NCI-H2107 (cell line): ENCODE measurements around the gene ENKUR.
"Not testable (repeated sequence)": the region's sequence is repeated elsewhere in the genome, so short reads cannot be mapped to it uniquely, and the experiment has no call there.

ENCODE experiments used
- DNase-seq: peaks from one replicate; lab custom pipeline; 2025; lab: John Stamatoyannopoulos, UW

Gene ENKUR

DNA sequence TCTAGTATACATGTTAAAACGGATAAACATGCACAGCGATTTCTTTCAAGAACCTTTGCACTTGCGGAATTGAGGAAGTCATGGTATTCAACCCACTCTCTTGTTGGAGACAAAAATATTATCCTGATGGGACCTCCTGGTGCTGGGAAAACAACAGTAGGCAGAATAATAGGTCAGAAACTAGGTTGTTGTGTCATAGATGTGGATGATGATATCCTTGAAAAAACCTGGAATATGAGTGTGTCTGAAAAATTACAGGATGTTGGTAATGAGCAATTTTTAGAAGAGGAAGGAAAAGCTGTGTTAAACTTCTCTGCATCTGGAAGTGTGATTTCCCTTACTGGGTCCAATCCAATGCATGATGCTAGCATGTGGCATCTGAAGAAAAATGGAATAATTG, 7.3 kb upstream of the ENKUR start:
- DNase-seq, result no peak

DNA sequence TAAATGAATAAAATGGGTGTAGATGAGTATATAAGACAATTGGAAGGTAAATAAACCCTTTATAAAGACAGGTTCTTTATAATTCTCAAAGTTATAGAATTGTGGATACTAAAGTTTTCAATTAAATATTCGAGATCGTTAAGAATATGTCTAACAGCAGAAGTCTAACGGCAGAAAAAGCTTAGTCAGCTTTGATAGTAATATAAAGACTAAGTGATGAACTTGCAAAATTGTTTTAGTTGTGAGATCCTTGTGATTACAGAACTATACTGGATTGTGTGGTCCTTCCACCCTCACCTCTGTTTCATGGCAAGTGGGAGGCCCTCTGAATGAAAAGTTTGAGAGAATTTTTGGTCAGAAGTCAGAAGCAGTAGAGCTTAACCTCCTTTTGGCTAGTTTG, 2.7 kb upstream of the ENKUR start:
- DNase-seq, result no peak

GRCh38 chr10:25017661-25018060, 1.7 kb upstream of the ENKUR start:
- DNase-seq, result no peak

GRCh38 chr10:25017154-25017590, 1.2 kb upstream of the ENKUR start:
- DNase-seq, result no peak

GRCh38 chr10:25016376-25017153, 607 bp upstream of the ENKUR start, which contains the start of gene THNSL1:
THNSL1 (plus strand) TSS chr10:25016612; CDS start chr10:25023224, 6,612 bp downstream.
- DNase-seq, result peak; percentile 75

GRCh38 chr10:25014579-25014978, 1.4 kb downstream of the ENKUR start:
- no peak for DNase-seq

GRCh38 chr10:25011591-25011990, 4.4 kb downstream of the ENKUR start:
- not testable (repeated sequence) for DNase-seq

GRCh38 chr10:24998044-24998443, 17.9 kb downstream of the ENKUR start:
- DNase-seq, result no peak

- no peak for DNase-seq
Observed at GRCh38 chr10:24995072-24995471, 20.9 kb downstream of the ENKUR start.

GRCh38 chr10:24993237-24993958, 22.6 kb downstream of the ENKUR start:
- no peak for DNase-seq

GRCh38 chr10:24992512-24993133, 23.3 kb downstream of the ENKUR start:
- no peak for DNase-seq

GRCh38 chr10:24991298-24991697, 24.7 kb downstream of the ENKUR start:
- no peak for DNase-seq

- DNase-seq, result no peak
Observed at GRCh38 chr10:24989867-24990266, 26.1 kb downstream of the ENKUR start.

DNA sequence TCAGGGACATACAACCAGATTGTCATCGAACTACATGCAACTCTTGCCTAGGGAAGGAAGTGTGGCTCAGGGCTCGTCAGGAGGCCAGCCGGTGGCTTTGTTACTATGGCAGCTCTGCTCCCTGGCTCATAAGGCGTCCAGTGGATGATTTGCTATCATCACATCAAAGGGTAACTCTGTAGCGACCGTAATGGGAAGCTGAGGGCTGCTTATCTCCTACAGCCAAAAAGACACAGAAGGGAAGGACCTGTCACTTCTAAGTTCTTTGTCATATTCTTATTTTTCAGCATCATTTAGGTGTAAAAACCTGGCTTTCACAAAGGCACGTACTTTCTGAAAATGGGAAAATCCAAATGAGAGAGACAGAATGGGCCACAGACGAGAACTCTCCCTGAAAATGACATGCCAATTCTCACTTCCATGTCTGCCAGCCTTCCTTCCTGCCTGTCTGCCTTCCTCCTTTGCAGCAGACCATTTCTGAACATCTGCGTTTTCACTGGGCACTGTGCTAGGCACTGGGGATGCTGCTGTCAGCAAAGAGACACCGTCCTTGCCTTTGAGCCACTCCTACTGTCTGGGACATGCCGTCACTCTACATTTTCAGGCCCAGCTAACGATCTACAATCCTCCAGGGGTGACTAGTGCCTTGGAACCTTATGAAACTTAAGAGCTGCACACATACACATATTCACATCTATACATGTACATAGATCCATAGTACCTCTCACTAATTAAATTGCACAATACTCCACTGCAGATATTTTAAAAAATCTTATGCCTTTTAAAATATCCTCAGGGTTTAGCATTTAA, 26.9 kb downstream of the ENKUR start:
- DNase-seq, result no peak

- DNase-seq, result no peak
Observed at GRCh38 chr10:24984906-24985305, 31.1 kb downstream of the ENKUR start.

DNA sequence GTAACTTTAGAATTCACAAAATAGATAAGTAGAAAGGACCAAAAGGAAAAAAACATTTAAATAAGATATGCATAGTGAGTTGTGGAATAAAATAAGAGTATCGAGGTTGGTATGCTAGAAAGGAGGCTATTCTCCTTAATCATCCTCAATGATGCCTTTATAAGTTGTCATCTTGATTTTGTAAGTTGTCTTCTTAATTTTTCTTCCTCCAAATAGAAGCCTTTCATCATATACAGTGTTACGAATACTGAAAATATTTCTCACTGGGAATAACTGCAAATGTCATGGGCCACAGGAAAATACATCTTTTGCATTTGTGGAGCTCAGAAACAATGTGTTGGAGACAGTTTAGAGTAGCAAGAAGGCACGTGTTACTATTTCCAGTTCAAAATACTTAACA, 32.0 kb downstream of the ENKUR start:
- DNase-seq, result no peak

DNA sequence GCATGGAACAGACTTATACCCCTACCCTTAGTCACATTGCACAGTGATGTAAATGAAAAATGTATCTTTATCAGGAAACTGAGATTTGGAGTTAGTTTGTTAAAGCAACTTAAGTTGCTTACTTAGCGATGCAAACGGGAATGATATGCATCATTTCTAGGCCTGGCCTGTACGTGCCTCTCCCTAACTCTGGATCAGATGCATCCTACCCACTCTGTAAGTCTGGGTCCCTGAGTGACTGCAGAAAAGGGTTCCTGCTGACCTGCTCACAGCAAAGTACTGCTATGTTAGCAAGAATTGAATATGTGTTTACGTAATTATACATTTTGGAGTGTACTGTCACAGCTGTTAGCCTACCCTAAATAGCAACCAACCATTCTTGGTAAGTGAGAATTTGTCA, 32.8 kb downstream of the ENKUR start:
- DNase-seq, result no peak

DNA sequence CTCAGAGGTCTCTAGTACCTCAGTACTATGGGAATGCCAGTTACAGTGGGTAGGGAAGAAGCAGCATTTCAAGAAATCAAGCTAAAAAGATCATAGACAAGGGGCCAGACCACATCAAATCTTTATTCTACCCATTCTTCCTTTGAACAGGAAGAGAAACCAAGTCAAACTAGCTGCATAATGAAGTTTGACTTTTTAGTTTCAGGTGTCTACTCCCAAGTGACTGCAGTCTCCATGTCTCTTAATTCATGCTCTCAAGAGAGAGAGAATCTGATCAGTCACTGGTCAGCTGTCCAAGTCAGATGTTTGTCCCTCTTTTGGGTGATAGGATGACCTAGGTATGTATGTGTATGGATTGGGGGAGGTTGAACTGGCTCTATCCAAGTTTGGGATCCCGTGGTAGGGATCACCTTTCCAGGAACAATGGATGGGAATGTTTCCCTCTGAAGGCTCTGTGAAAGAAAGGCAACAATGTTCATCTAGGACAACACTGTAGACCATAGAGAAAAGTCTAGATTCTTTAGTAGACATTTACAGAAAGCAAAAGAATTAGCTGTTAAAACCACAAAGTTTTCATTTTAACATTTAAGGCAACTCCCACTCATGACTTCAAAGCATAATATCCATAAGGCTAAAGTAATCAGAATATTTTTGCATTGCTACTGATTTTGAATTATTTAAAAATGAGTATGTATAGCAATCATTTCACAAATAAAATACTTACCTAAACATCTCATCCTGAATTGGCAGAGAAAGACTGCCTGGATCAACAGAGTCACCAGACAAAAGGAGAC, 33.4 kb downstream of the ENKUR start:
- no peak for DNase-seq

- DNase-seq, result no peak
Observed at GRCh38 chr10:24981161-24981710, 34.7 kb downstream of the ENKUR start.

GRCh38 chr10:24979685-24980084, 36.3 kb downstream of the ENKUR start:
- DNase-seq, result no peak

DNA sequence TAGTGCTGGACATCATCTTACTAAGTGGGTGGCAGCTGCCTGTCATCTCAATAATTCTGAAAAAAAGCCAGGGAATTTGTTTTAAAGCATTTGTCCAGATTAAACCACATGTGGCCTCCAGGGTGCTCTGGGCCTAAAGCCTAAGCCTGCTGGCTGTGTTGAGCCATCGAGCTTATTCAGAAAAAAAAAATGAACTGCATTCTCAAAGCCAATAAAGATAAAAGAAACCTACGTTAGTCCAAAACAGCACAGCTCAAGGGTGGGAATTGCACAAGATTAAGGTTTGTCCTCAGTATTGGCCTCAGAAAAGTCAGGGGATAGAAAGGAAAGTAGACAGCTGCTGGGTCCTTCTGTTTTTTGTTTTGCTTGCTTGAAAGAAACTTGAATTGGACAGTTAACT, 41.0 kb downstream of the ENKUR start:
- DNase-seq, result no peak
